Raji (cell line): ENCODE results near the gene DTNA.

ENCODE experiments used
- POLR2A ChIP-seq: IDR thresholded peaks from 2 replicates; pipeline ENCODE4 v1.6.1; 2011; ENCODE audit warnings: low read depth, low read length, control low read depth; ENCODE audit not compliant: insufficient read depth

The DTNA gene

GRCh38 chr18:34709750-34710441, at the start of gene DTNA:
Gene DTNA, plus strand, starts transcription at chr18:34710298. Its CDS starts 45,679 bp downstream, at chr18:34755977.
- TF ChIP-seq POLR2A, result no peak

- TF ChIP-seq POLR2A, result no peak
Observed at GRCh38 chr18:34660572-34660971, 49.5 kb upstream of the DTNA start.

GRCh38 chr18:34661464-34662087, 48.5 kb upstream of the DTNA start:
- no peak for TF ChIP-seq POLR2A

GRCh38 chr18:34676816-34677574, 33.1 kb upstream of the DTNA start:
- no peak for TF ChIP-seq POLR2A

GRCh38 chr18:34691614-34692013, 18.5 kb upstream of the DTNA start:
- no peak for TF ChIP-seq POLR2A

GRCh38 chr18:34694591-34695165, 15.4 kb upstream of the DTNA start:
- TF ChIP-seq POLR2A, result no peak

GRCh38 chr18:34695310-34695709, 14.8 kb upstream of the DTNA start:
- no peak for TF ChIP-seq POLR2A

GRCh38 chr18:34696671-34697070, 13.4 kb upstream of the DTNA start:
- no peak for TF ChIP-seq POLR2A

GRCh38 chr18:34697233-34697632, 12.9 kb upstream of the DTNA start:
- no peak for TF ChIP-seq POLR2A

- no peak for TF ChIP-seq POLR2A
Observed at GRCh38 chr18:34697891-34698290, 12.2 kb upstream of the DTNA start.

- TF ChIP-seq POLR2A, result no peak
Observed at GRCh38 chr18:34701911-34702310, 8.2 kb upstream of the DTNA start.

GRCh38 chr18:34702814-34703213, 7.3 kb upstream of the DTNA start:
- TF ChIP-seq POLR2A, result no peak

GRCh38 chr18:34704074-34704473, 6.0 kb upstream of the DTNA start:
- no peak for TF ChIP-seq POLR2A

GRCh38 chr18:34704823-34705222, 5.3 kb upstream of the DTNA start:
- no peak for TF ChIP-seq POLR2A

GRCh38 chr18:34707670-34708069, 2.4 kb upstream of the DTNA start:
- no peak for TF ChIP-seq POLR2A

GRCh38 chr18:34709104-34709503, 994 bp upstream of the DTNA start:
- no peak for TF ChIP-seq POLR2A
